Ammon's horn (tissue), 1 donor: Measurements from ENCODE around the gene ZNF506.
"Not testable (repeated sequence)": the region's sequence is repeated elsewhere in the genome, so short reads cannot be mapped to it uniquely, and the experiment has no call there.

Experiments used
- DNase-seq: peaks from one replicate; pipeline ENCODE4 v3.0.0-alpha.2; 2016; ENCODE audit warnings: low spot score

The ZNF506 gene

DNA sequence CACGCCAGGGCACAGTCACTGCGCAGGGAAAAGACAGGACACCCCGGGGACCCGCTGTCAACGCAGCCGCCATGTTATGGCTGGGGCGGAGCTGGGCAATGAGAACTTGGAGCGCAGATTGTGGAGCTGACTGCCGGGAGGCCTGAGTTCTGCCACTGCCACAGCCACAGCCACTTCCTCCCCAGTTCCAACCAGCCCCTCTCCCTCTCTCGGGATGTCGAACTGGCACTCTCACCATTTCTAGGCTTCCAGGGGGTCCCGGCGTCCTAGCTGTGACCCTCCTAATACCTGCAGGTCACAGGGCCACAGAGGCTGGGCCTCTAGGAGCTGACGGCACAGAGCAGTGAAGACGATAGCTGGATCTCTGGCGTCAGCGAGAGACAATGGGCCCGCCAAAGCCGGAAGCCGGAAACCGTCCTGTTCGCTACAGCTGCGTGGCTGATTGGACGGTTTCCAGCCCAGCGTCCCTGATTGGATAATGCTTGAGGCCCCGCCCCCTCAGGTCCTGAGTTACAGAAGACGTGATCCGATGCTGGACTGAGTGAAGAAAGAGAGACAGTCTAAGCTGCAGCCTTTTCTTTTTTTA is at the start of gene ZNF506:
TSS of gene ZNF506 (minus strand) at position 385 of the 586 bp plus-strand sequence. CDS start at position 238, 147 bp downstream.
- DNase-seq: peak; percentile 99

DNA sequence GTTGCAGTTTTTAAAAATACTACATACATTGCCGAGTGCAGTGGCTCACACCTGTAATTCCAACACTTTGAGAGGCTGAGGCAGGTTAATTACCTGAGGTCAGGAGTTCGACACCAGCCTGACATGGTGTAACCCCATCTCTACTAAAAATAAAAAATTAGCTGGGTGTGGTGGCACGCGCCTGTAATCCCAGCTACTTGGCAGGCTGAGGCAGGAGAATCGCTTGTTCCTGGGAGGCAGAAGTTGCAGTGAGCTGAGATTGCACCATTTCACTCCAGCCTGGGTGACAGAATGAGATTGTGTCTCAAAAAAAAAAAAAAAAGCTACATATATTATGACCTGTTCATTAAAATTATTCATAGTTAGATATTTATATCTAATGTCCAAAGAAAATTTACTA is 48.5 kb upstream of the ZNF506 start:
- DNase-seq: not testable (repeated sequence)

DNA sequence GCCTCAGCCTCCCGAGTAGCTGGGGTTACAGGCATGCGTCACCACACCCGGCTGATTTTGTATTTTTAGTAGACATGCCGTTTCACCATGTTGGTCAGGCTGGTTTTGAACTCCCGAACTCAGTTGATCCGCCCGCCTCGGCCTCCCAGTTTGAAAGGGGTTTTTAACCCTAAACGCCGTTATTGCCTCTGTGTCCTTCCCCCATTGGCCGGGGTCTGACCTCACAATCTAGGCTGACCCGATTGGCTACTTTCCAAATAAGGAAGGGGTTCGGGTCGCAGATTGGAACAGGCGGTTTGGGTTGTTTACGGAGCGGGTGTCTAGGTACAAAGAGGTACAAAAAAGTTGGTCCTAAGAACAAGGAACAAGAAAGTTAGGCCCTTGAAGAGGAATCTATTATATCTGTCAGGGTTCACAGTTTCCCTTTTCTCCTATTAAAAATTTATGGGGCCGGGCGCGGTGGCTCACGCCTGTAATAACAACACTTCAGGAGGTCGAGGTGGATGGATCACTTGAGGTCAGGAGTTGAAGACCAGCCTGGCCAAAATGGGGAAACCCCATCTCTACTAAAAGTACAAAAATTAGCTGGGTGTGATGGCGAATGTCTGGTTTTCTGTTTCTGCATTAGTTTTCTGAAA is 45.2 kb upstream of the ZNF506 start:
- DNase-seq: peak; percentile 5

DNA sequence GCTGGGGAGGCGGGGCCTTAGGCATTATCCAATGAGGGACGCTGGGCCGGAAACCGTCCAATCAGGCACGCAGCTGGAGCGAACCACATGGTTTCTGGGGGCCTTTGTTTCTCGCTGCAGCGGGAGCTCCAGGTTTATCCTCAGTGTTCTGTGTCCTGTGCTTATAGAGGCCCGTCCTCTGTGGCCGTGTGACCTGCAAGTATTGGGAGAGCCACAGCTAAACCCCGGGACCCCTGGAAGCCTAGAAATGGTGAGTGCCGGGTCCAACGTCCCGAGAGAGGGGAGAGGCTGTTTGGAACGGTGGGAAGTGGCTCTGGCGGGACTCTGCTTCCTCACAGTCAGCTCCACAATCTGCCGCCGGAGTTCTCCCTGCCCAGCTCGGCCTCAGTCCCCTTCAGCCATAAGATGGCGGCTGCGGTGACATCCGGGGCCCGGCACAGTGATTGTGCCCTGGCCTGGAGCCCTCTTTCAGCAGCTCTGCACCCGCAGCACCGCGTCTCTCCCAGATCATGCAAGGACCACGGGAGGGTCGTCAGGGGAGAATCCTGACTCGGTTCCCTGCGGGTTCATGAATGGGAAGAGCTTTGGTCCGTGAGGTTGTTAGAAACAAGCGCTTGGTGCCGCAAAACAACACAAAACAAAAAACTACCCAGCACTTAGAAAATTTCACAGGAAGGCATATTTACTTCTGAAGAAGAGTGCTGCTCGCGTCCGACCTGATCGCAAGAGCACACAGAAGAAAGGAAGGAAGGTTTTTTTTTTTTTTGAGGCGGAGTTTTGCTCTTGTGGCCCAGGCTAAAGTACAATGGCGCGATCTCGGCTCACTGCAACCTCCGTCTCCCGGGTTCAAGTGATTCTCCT is 44.4 kb upstream of the ZNF506 start, which contains the start of gene ZNF253:
TSS of gene ZNF253 (plus strand) at position 133 of the 861 bp plus-strand sequence. CDS start at position 248, 115 bp downstream.
- DNase-seq: peak; percentile 98

DNA sequence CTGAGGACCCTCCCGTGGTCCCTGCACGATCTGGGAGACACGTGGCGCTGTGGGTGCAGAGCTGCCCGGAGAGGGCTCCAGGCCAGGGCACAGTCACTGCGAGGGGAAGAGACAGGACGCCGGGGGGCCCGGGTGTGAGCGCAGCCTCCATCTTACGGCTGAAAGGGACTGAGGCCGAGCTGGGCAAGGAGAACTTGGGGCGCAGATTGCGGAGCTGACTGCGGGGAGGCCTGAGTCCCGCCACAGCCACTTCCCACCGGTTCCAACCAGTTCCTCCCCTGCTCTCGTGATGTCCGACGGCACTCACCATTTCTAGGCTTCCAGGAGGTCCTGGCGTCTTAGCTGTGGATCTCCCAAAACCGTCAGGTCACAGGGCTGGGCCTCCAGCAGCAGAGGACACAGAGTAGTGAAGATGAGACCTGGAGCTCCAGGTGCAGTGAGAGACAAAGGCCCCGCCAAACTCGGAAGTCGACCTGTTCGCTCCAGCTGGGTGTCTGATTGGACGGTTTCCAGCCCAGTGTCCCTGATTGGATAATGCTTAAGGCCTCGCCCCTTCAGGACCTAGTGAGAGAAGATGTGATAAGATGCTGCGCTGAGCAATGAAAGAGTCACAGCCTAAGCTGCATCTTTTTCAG is 39.3 kb upstream of the ZNF506 start:
- no peak for DNase-seq

DNA sequence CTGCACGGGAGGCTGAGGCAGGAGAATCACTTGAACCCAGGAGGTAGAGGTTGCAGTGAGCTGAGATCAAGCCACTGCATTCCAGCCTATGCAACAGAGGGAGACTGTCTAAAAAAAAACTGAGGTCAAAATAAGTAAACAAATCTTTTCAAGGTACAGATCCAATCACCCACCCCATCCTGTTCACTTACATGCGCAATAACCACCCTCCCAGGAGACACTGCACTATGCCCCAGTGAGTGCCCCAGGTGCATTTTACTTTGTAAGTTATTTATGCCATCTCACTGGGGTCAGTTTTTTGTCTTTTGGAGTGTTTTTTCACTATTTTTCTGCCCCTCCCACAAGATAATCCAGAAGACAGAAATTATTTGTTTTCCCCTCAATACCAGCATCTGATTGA is 37.2 kb upstream of the ZNF506 start:
- no peak for DNase-seq

DNA sequence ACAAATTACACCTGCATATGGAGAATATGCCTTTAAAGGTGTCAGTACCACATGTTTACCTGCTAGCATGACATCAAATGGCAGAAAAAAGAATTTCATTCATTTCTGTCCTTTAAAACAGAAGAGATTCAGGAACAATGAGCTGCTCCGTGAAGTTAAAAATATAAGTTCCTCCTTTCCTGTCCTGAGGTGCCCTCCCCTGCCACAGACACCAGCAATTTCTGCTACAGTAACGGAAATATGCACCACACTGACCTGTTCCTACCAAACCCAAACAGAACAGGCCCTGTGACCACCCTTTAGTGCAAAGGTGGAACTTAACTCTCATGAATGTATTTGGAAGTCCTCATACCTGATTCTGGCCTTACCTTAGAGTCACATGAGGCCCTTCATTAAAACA is 30.2 kb upstream of the ZNF506 start:
- DNase-seq: not testable (repeated sequence)

DNA sequence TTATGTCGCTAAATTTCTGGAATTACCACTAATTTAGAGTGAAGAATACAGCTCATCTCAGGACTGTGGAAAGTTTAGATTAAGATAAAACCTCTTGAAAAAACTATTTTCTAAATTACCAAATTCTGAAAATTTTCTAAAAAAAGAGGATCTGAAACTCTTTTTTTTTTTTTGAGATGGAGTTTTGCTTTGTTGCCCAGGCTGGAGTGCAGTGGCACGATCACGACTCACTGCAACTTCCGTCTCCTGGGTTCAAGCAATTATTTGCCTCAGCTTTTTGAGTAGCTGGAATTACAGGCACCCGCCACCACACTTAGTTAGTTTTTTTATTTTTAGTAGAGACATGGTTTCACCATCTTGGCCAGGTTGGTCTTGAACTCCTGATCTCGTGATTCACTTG is 27.5 kb upstream of the ZNF506 start:
- DNase-seq: no peak

DNA sequence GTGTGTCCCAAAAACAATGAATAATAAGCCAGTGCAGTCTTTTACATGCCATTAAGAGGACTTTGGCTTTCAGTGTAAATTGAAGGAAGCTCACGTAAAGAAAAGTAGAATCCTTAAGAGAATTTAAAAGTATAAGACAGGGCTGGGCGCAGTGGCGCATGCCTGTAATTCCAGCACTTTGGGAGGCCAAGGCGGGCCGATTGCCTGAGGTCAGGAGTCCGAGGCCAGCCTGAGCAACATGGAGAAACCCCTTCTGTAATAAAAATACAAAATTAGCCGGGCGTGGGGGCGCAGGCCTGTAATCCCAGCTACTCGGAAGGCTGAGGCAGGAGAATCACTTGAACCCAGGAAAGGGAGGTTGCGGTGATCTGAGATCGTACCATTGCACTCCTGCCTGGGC is 26.2 kb upstream of the ZNF506 start:
- DNase-seq: no peak

DNA sequence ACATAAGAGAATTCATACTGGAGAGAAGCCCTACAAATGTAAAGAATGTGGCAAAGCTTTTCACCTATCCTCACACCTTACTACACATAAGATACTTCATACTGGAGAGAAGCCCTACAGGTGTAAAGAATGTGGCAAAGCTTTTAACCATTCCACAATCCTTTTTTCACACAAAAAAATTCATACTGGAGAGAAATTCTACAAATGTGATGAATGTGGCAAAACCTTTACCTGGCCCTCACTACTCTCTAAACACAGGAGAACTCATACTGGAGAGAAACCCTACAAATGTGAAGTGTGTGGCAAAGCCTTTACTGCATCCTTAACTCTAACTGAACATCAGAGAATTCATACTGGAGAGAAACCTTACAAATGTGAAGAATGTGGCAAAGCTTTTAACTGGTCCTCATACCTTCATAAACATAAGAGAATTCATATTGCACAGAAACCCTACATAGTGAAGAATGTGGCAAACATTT is 14.0 kb upstream of the ZNF506 start:
- no peak for DNase-seq

DNA sequence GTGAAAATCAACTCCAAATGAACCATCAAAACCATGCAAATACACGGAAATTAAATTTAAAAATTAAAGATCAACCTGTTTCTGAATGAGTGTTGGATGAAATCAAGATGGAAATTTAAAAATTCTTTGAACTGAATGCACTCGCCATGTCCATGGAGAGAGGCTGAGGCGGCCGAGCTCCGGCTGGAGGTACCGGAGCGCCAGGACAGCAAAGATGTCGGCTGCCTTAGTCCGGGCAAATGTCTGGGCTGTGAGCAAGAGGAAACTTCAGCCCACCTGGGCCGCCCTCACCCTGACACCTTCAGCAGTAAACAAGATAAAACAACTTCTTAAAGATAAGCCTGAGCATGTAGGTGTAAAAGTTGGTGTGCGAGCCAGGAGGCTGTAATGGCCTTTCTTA is 5.3 kb upstream of the ZNF506 start:
- DNase-seq: no peak

DNA sequence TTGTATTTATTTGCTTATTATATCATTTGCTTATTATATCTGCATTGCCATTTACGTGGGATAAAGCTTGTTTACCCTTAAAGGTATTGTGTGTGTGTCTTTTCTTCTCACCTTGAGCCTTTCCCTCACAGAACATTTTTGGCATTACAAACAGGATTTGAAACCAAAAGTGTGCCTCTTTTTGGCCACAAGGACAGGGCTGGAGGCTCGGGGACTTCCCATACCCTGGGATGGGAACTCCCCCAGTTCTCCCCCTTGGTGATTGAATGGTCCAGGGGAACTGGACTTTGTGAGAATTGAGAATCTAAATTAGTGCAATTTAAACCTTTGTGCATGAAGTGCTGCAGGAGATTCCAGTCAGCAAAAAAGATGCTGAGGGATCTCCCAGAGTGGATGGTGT is 2.4 kb upstream of the ZNF506 start:
- no peak for DNase-seq

DNA sequence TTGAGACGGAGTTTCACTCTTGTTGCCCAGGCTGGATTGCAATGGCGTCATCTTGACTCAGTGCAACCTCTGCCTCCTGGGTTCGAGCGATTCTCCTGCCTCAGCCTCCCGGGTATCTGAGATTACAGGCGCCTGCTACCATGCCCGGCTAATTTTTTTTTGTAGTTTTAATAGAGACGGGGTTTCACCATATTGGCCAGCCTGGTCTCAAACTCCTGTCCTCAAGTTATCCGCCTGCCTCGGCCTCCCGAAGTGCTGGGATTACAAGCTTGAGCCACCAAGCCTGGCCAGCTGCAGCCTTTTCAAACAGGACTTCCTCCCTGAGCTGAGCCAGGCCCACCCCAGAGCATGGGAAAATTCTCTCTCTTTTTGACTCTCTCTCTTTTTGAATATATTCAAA is 426 bp upstream of the ZNF506 start:
- peak; percentile 11 for DNase-seq

DNA sequence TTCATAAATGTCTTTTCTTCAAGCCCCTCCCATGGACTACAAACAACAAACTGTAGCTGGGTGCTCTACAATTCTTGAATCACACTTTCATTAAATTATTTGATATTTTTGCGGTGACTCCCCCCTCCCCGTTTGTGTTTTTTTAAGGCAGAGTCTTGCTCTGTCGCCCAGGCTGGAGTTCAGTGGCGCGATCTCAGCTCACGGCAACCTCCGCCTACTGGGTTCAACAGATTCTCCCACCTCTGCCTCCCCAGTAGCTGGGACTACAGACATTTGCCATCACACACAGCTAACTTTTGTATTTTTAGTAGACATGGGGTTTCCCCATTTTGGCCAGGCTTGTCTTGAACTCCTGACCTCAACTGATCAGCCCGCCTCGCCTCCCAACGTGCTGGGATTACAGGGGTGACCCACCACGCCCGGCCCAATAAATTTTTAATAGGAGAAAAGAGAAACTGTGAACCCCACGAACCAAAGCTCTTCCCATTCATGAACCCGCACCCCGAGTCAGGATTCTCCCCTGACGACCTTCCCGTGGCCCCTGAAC is 703 bp downstream of the ZNF506 start:
- no peak for DNase-seq

DNA sequence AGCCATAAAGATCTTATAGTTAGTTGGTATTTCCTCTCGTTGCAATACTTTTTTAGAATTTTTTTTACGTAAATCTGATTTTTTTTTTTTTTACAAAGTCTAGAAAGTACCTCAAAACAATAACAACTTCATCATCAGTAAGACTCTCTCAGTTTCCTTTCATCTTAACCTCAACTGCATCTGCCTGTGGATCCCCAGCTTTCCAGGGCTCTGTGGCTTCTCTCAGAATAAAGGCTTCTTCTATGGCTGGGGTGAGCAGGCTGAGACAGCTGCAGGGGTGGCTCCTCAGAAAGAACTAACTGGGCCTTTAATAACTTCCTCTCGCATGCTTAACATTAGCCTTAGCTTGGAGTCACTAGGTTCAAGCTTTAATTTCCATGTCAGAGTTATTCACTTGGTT is 4.2 kb downstream of the ZNF506 start:
- DNase-seq: no peak

DNA sequence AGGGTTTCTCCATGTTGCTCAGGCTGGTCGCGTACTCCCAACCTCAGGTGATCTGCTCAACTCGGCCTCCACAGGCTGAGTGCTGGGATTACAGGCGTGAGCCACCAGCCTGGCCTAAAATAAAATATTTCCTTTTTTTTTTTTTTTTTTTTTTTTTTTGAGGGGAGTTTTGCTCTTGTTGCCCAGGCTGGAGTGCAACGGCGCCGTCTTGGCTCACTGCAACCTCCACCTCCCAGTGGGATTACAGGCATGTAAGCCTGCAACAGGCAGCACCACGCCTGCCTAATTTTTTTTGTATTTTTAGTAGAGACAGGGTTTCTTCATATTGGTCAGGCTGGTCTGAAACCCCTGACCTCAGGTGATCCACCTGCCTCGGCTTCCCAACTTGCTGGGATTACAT is 4.9 kb downstream of the ZNF506 start:
- DNase-seq: no peak

DNA sequence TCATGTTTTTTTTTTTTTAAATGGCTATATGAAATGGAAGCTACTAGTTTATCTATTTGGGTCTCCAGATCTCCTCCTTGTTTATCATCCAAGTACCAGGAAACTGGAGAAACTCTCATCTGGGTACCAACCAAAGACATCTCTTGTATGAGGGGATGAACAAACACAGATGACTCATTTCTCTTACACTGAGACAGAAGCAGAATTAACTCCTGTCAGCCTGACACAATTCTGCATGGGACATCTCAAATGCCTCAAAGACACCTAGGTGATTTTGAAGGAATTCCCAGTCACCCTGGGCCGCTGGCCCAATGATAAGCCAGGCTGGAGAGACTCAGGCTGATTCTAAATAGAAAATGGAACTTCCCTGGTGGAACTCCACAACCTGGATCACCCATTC is 9.6 kb downstream of the ZNF506 start:
- not testable (repeated sequence) for DNase-seq

DNA sequence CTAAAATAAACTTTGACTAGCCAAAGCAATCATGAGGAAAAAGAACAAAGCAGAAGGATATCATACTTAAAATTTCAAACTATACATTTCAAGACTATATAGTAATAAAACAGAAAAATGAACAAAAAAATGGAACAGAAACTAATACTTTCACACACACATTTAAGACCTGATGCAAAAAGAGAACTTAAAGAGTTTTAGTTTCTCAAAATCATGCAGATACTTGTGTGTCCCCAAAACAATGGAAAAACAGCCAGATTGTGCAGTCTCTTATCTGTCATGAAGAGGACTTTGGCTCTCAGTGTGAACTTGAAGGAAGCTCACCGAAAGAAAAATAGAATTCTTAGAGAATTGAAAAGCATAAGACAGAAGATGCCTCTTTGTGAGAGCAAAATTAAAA is 16.1 kb downstream of the ZNF506 start:
- no peak for DNase-seq

DNA sequence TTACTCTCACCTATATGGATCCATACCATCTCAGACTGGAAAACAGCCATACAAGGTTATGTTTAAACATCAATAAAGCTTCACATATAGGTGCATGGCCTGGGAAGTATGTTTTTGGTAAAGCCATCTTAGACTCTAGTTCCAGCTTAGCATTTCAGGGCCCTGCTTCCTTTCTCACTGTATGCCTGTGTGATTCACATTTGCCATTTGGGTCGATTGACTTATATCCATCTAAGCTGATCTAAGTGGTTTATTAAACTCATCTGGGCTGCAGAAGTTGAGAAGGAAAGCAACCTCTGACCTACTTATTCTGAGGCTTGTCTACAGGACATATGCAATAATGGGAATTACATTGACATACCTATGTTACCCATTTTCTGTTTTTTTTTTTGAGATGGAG is 33.5 kb downstream of the ZNF506 start:
- no peak for DNase-seq

DNA sequence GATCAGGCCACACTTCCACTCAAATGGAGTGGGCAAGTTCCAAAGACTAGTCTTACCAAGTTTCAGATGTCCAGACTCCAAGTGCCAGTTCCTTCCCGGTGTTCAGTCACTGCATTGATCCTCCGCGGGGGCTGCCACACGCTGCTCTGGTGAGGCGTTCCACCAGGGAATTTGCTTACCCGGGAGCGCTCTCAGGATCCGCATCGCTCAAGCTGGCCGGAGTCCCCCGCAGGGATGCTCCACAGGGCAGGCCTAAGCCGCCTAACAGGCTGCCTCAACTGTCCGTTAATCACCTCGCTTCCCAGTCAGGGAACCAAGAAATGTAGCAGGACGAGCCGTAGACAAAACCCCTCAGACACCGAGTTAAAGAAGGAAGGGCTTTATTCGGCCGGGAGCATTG is 36.1 kb downstream of the ZNF506 start:
- not testable (repeated sequence) for DNase-seq

DNA sequence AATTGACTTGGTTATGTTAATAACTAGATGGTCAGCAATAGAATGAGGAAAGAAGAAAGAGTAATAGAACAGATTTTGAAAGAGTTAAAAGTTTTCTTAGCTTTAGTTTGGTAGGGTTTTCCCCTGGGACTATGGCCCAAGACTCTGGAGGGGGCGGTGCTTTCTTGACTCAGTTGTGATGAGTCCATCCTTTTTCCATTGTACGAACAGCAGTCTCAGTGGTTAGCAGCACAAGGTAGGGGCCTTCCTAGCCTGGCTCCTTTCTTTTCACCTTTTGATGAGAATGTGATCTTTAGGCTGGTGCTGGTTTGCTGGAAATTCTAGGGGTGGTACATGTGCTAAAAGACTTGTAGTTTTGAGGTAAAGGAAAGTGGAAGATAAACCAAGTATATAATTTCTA is 38.8 kb downstream of the ZNF506 start:
- DNase-seq: no peak

DNA sequence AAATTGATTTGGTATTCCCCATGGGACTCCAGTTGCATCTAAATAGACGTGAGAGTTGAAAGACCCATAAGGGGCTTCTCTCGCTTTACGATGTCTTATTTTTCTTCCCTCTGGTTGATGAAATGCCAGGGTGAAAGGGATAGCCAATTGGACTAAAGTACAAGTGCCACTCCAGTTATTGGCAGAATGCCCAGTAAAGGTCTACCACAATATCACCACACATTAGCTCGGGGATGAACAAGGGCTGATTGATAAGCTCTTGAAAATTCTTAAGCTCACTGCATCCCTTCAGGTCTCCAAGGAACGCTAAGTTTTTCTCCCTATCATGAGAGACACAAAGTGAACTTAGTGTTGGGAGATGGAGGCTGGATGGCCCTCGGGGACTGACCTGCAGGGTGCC is 39.8 kb downstream of the ZNF506 start:
- peak; percentile 51 for DNase-seq
